Duodenal mucosa (tissue), 2 donors: ENCODE data around the gene ST6GALNAC1.

Experiments
- H3K27ac ChIP-seq: one replicate; pipeline ENCODE4 v1.7.0; 2013; ENCODE audit warnings: low read depth, low read length
- H3K27me3 ChIP-seq, 2 donors: one replicate each; pipeline ENCODE4 v1.7.0; 2013; ENCODE audit warnings: low read length in 2 of 2, control low read depth in 1 of 2; ENCODE audit not compliant: insufficient read depth in 2 of 2, control insufficient read depth in 1 of 2
- H3K36me3 ChIP-seq, 2 donors: one replicate each; pipeline ENCODE4 v1.7.0; 2013; ENCODE audit warnings: low read length in 2 of 2, control low read depth in 1 of 2; ENCODE audit not compliant: insufficient read depth in 2 of 2, control insufficient read depth in 1 of 2
- H3K4me1 ChIP-seq, 2 donors: one replicate each; pipeline ENCODE4 v1.7.0; 2013; ENCODE audit warnings: low read length in 2 of 2, control low read depth in 1 of 2; ENCODE audit not compliant: insufficient read depth in 2 of 2, control insufficient read depth in 1 of 2
- H3K4me3 ChIP-seq, 2 donors: one replicate each; pipeline ENCODE4 v1.7.0; 2013; ENCODE audit warnings: low read length in 2 of 2, low read depth in 1 of 2
- H3K9ac ChIP-seq, 2 donors: one replicate each; pipeline ENCODE4 v1.7.0; 2013; ENCODE audit warnings: low read length in 2 of 2, low read depth in 1 of 2
- H3K9me3 ChIP-seq, 2 donors: one replicate each; pipeline ENCODE4 v1.7.0; 2013; ENCODE audit warnings: low read length in 2 of 2, control low read depth in 1 of 2; ENCODE audit not compliant: control insufficient read depth in 1 of 2

ST6GALNAC1 gene

DNA sequence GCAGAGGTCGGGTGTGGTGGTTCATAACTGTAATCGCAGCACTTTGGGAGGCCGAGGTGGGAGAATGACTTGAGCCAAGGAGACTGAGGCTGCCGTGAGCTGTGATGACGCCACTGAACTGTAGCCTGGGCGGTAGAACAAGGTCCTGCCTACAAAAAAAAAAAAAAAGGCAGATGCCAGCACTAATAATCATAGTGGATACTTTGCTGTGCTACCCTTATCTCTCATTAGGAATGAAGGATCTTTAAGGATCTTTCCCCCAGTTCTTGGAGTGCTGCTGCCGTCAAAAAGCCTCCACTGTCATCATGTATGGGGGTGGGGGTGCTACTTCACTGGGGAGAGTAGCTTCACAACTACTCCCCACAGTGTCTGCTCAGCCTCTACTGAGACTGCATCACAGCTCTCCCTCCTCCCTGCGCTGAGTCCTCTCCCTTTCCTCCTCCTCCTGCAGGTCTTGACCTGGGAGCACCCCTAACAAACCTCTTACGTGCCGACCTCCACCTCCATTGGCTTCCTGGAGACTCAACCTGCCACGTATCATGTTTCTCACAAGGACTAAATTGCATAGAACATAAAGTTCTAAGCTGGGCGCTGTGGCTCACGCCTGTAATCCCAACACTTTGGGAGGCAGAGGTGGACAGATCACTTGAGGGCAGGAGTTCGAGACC, 24.4 kb upstream of the ST6GALNAC1 start:
- no peaks in the 10 kb centered on the region for H3K27me3 ChIP-seq
- H3K4me1 ChIP-seq = peaks cover 22 to 24% of the 10 kb centered on the region in 2 donors
- H3K27ac ChIP-seq = no peak overlapping the region
- no peaks in the 10 kb centered on the region for H3K9me3 ChIP-seq
- H3K9ac ChIP-seq = no peak overlapping the region
- H3K36me3 ChIP-seq = no peaks in the 10 kb centered on the region
- H3K4me3 ChIP-seq = no peak overlapping the region

DNA sequence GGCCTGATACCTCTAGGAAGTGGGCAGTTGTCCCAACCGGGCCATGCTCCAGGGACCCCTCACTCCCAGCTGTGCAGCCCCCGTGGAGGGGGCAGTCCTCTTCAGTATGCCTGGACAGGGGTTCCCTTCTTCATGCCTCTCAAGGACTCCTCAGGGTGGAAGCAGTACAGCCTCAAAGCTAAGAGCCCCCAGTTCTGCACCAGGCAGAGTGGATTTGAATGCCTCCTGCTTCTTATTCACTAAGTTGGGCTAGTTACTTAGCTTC, 23.9 kb upstream of the ST6GALNAC1 start:
- Histone ChIP-seq H3K27ac (no peak overlapping the region), H3K36me3 (no peaks in the 10 kb centered on the region), H3K27me3 (no peaks in the 10 kb centered on the region), H3K9me3 (no peaks in the 10 kb centered on the region), H3K4me1 (peaks cover 17 to 21% of the 10 kb centered on the region in 2 donors), H3K4me3 (no peak overlapping the region), H3K9ac (no peak overlapping the region)

DNA sequence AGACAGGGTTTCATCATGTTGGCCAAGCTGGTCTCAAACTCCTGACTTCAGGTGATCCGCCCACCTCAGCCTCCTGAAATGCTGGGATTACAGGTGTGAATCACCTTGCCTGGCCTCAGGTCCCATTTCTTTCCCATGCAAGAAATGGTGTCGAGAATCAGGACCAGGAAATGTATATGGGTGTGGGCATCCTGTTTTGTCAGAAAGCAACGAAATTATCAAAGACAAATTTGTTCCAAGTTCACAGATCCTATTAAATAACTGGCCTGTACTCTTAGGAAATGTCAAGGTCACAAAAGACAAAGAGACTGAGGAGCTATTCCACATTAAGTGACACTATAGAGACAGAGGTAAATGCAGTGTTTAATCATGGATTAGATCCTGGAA, 17.1 kb upstream of the ST6GALNAC1 start:
- Histone ChIP-seq H3K27ac (no peak overlapping the region), H3K9ac (no peak overlapping the region), H3K9me3 (no peaks in the 10 kb centered on the region), H3K27me3 (no peaks in the 10 kb centered on the region), H3K4me1 (peaks cover 24 to 30% of the 10 kb centered on the region in 2 donors), H3K36me3 (no peaks in the 10 kb centered on the region), H3K4me3 (no peak overlapping the region)

DNA sequence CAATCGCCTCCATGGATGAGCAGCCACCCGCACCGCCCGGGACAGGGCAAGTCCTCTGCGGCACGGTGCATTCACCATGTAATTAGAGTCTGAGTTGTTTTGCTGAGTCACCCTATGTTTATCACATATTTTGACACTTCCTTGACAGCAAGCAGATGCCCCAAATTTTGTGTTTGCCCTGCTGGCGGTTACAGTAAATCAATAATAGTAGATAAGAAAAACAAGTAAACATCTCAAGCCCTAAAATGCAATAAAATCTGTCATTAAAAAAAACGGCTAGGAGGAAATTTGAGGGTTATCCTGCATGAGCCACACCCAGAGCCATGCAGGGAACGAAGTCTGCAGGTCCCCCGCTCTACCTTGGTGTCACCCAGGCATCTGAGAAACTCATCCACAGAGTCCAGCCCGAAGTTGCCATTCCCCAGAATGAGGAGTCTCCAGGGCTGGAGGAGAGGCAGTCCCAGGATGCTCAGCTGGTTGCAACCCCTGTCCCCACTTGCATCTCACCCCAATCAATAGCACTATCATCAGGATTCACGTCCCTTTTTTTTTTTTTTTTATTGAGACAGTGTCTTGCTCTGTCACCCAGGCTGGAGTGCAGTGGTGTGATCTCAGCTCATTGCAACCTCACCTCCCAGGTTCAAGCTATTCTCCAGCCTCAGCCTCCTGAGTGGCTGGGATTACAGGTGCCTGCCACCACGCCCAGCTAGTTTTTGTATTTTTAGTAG, 16.5 kb upstream of the ST6GALNAC1 start:
- Histone ChIP-seq H3K36me3 (no peaks in the 10 kb centered on the region), H3K4me3 (peak overlapping the region; percentile 33 to 36), H3K9ac (peak overlapping the region in 1 of 2 donors; percentile 10), H3K4me1 (peaks cover 24 to 30% of the 10 kb centered on the region in 2 donors), H3K9me3 (no peaks in the 10 kb centered on the region), H3K27ac (peak overlapping the region; percentile 37), H3K27me3 (no peaks in the 10 kb centered on the region)

GRCh38 chr17:76658242-76658662, 14.7 kb upstream of the ST6GALNAC1 start:
- no peak overlapping the region for H3K4me3 ChIP-seq
- no peak overlapping the region for H3K27ac ChIP-seq
- no peaks in the 10 kb centered on the region for H3K27me3 ChIP-seq
- no peaks in the 10 kb centered on the region for H3K9me3 ChIP-seq
- H3K4me1 ChIP-seq = peaks cover 24 to 30% of the 10 kb centered on the region in 2 donors
- peak overlapping the region in 1 of 2 donors; percentile 1 for H3K9ac ChIP-seq
- no peaks in the 10 kb centered on the region for H3K36me3 ChIP-seq

- Histone ChIP-seq H3K4me1 (peaks cover 24 to 30% of the 10 kb centered on the region in 2 donors), H3K36me3 (no peaks in the 10 kb centered on the region), H3K9ac (no peak overlapping the region), H3K9me3 (no peaks in the 10 kb centered on the region), H3K27ac (no peak overlapping the region), H3K4me3 (no peak overlapping the region), H3K27me3 (no peaks in the 10 kb centered on the region)
Measured at GRCh38 chr17:76657505-76658241, 14.1 kb upstream of the ST6GALNAC1 start.

DNA sequence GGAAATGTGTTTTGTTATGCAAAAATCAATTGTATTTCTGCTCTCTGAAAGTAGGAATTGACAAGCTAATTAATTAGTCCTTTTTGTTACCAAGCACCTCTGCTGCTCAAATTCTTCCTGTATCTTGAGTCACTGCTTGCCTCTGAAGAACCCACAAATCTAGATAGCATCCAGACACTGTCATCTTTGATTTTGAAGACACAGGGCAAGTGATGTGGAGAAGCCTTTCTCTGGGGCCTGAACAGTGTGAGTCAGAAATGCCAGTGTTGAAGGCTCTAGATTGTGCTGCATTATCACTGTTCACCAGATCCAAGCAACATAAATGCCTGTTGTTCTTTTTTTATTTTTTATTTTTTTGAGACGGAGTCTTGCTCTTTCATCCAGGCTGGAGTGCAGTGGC, 10.9 kb upstream of the ST6GALNAC1 start:
- Histone ChIP-seq H3K36me3 (no peaks in the 10 kb centered on the region), H3K4me3 (no peak overlapping the region), H3K9me3 (no peaks in the 10 kb centered on the region), H3K27me3 (no peaks in the 10 kb centered on the region), H3K9ac (no peak overlapping the region), H3K27ac (no peak overlapping the region), H3K4me1 (peaks cover 13 to 21% of the 10 kb centered on the region in 2 donors)

DNA sequence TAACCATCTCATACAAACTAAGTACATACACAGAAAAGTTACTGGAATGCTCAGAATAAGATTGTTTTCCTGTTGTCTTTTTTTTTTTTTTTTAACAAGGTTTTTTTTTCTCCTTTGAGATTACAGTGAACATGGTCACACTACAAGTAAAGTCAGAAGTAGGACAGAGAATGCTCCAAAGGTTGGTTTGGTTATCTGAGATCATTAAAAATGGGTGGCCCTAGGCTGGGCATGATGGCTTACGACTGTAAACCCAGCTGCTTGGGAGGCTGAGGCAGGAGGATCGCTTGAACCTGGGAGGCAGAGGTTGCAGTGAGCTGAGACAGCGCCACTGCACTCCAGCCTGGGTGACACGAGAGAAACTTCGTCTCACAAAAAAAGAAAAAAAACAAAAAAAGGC, 6.9 kb upstream of the ST6GALNAC1 start:
- Histone ChIP-seq H3K36me3 (no peaks in the 10 kb centered on the region), H3K9me3 (no peaks in the 10 kb centered on the region), H3K9ac (no peak overlapping the region), H3K27ac (no peak overlapping the region), H3K27me3 (peaks cover 0 to 4% of the 10 kb centered on the region in 2 donors), H3K4me3 (no peak overlapping the region), H3K4me1 (peaks cover 6 to 8% of the 10 kb centered on the region in 2 donors)

GRCh38 chr17:76646712-76647111, 3.2 kb upstream of the ST6GALNAC1 start:
- Histone ChIP-seq H3K27me3 (peaks cover 0 to 8% of the 10 kb centered on the region in 2 donors), H3K4me1 (peaks cover 23 to 24% of the 10 kb centered on the region in 2 donors), H3K4me3 (no peak overlapping the region), H3K27ac (no peak overlapping the region), H3K9me3 (no peaks in the 10 kb centered on the region), H3K36me3 (no peaks in the 10 kb centered on the region), H3K9ac (no peak overlapping the region)

- Histone ChIP-seq H3K4me1 (peaks cover 23 to 24% of the 10 kb centered on the region in 2 donors), H3K4me3 (peak overlapping the region; percentile 4 to 19), H3K36me3 (no peaks in the 10 kb centered on the region)
Measured at GRCh38 chr17:76645481-76645880, 1.9 kb upstream of the ST6GALNAC1 start.

More at GRCh38 chr17:76645481-76645880, 1.9 kb upstream of the ST6GALNAC1 start:
- Histone ChIP-seq H3K9ac (peak overlapping the region; percentile 1 to 4), H3K9me3 (no peaks in the 10 kb centered on the region), H3K27me3 (peaks cover 0 to 8% of the 10 kb centered on the region in 2 donors), H3K27ac (no peak overlapping the region)
